SK-N-SH (cell line): ENCODE data around the gene PNKP. TPM values are rescaled to one million over a fixed set of nuclear protein-coding genes. Genes with fewer than 3 reads are reported as not detected.
A peak's percentile ranks its signal among the peaks of the same experiment; 100 is the strongest.

Experiments used
- CTCF ChIA-PET: fragments of 300-600, 350-600 bp; formaldehyde crosslinking; extraction: SDS; loops from one replicate; lab custom pipeline; 2021; lab: Yijun Ruan, JAX
- POLR2A ChIA-PET: fragments of 350-600 bp; sonication (Branson Sonifier 250); formaldehyde crosslinking; extraction: SDS; loops from one replicate; lab custom pipeline; 2020; ENCODE audit warnings: antibody characterized with exemption, inconsistent platforms; lab: Yijun Ruan, JAX
- DNase-seq: peaks from one replicate; pipeline ENCODE4 v3.0.0; 2012
- H2AFZ ChIP-seq: fragments of 200-600 bp; sonication (generic); 2 replicates; pipeline ENCODE4 v1.8.1; 2016; ENCODE audit warnings: antibody characterized with exemption, mild to moderate bottlenecking, low read depth
- H3F3A ChIP-seq: fragments of 200-600 bp; sonication (generic); replicated peaks from 2 replicates; pipeline ENCODE3; 2016; ENCODE audit warnings: antibody characterized with exemption, mild to moderate bottlenecking; ENCODE audit not compliant: insufficient read depth
- H3K27ac ChIP-seq, 2 experiments: fragments of 200-500 bp in 1 of 2; fragments of 200-600 bp in 1 of 2; sonication (Bioruptor generic) in 1 of 2; sonication (generic), shearing (Covaris generic) in 1 of 2; 2 replicates each; pipeline versions ENCODE4 v1.5.1 to v1.6.1; 2014 to 2016; ENCODE audit warnings: low read depth in 2 of 2, inconsistent platforms in 1 of 2, low read length in 1 of 2, mild to moderate bottlenecking in 1 of 2, mixed read lengths in 1 of 2
- H3K27me3 ChIP-seq: fragments of 200-600 bp; sonication (generic), shearing (Covaris generic); 2 replicates; pipeline ENCODE4 v1.6.1; 2016; ENCODE audit warnings: mixed run types; ENCODE audit not compliant: insufficient read depth
- H3K36me3 ChIP-seq, 2 experiments: fragments of 200-500 bp in 1 of 2; fragments of 200-600 bp in 1 of 2; sonication (Bioruptor generic) in 1 of 2; sonication (generic) in 1 of 2; replicated peaks in 1 of 2; 2 replicates each; pipeline versions ENCODE3 to v1.5.1; 2014 to 2016; ENCODE audit warnings: low read length in 1 of 2, mild to moderate bottlenecking in 1 of 2; ENCODE audit not compliant: insufficient read depth in 2 of 2, control insufficient read depth in 1 of 2
- H3K4me1 ChIP-seq, 2 experiments: fragments of 200-500 bp in 1 of 2; fragments of 200-600 bp in 1 of 2; sonication (Bioruptor generic) in 1 of 2; sonication (generic), shearing (Covaris generic) in 1 of 2; 2 replicates each; pipeline versions ENCODE4 v1.5.1 to v1.6.1; 2014 to 2016; ENCODE audit warnings: low read depth in 1 of 2, low read length in 1 of 2, mixed run types in 1 of 2; ENCODE audit not compliant: insufficient read depth in 2 of 2, control insufficient read depth in 1 of 2
- H3K4me2 ChIP-seq: fragments of 200-600 bp; sonication (generic), shearing (Covaris generic); 2 replicates; pipeline ENCODE4 v1.6.1; 2017; ENCODE audit warnings: mixed run types
- H3K4me3 ChIP-seq, 2 experiments: fragments of 200-500 bp in 1 of 2; fragments of 200-600 bp in 1 of 2; sonication (Bioruptor generic) in 1 of 2; sonication (generic), shearing (Covaris generic) in 1 of 2; 2 replicates each; pipeline versions ENCODE4 v1.5.1 to v1.8.1; 2014 to 2016; ENCODE audit warnings: low read depth in 2 of 2, inconsistent platforms in 1 of 2, low read length in 1 of 2, mild to moderate bottlenecking in 1 of 2, mixed read lengths in 1 of 2, moderate library complexity in 1 of 2
- H3K79me2 ChIP-seq: fragments of 200-600 bp; sonication (generic); 2 replicates; pipeline ENCODE4 v1.8.1; 2017; ENCODE audit warnings: mild to moderate bottlenecking; ENCODE audit not compliant: insufficient read depth
- H3K9ac ChIP-seq: fragments of 200-600 bp; sonication (generic); 2 replicates; pipeline ENCODE4 v1.6.1; 2017; ENCODE audit warnings: mixed run types
- H3K9me2 ChIP-seq: fragments of 200-600 bp; sonication (generic); 2 replicates; pipeline ENCODE4 v1.6.1; 2017; ENCODE audit warnings: mixed run types
- H3K9me3 ChIP-seq: fragments of 200-600 bp; sonication (generic); 2 replicates; pipeline ENCODE4 v1.6.1; 2017; ENCODE audit warnings: mixed run types, mild to moderate bottlenecking, moderate library complexity
- H4K20me1 ChIP-seq: fragments of 200-600 bp; sonication (generic); 2 replicates; pipeline ENCODE4 v1.6.1; 2017; ENCODE audit warnings: mild to moderate bottlenecking, mixed run types; ENCODE audit not compliant: insufficient read depth
- EP300 ChIP-seq, 2 experiments: IDR thresholded peaks; 2 replicates each; pipeline versions ENCODE4 v1.4.0 to v1.6.1; 2012; ENCODE audit warnings: borderline replicate concordance in 1 of 2, low read depth in 1 of 2, low read length in 1 of 2
- EZH2phosphoT487 ChIP-seq: fragments of 200-600 bp; sonication (generic); IDR thresholded peaks from 2 replicates; pipeline ENCODE4 v1.6.1; 2017; ENCODE audit warnings: low read depth, mixed run types, mild to moderate bottlenecking, antibody characterized with exemption, moderate library complexity, borderline replicate concordance
- FOXM1 ChIP-seq: IDR thresholded peaks from 2 replicates; pipeline ENCODE4 v1.4.0; 2012; ENCODE audit warnings: low read depth, mild to moderate bottlenecking
- GATA2 ChIP-seq: sonication (generic); formaldehyde crosslinking; IDR thresholded peaks from 2 replicates; pipeline ENCODE4 v1.5.0; 2020; ENCODE audit warnings: mild to moderate bottlenecking, missing genetic modification reagents
- IRF3 ChIP-seq: fragments of 150-350 bp; IDR thresholded peaks from 2 replicates; pipeline ENCODE4 v1.6.1; 2016; ENCODE audit warnings: mild to moderate bottlenecking, low read depth, low read length
- MAX ChIP-seq: IDR thresholded peaks from 2 replicates; pipeline ENCODE4 v1.4.0; 2012; ENCODE audit warnings: low read depth
- MXI1 ChIP-seq: IDR thresholded peaks from 2 replicates; pipeline ENCODE4 v1.6.1; 2012; ENCODE audit warnings: mild to moderate bottlenecking, low read depth, low read length, improper control_type of control experiment
- NRF1 ChIP-seq: IDR thresholded peaks from 2 replicates; pipeline ENCODE4 v1.6.1; 2012; ENCODE audit warnings: low read depth, mild to moderate bottlenecking, low read length
- PBX3 ChIP-seq: IDR thresholded peaks from 2 replicates; pipeline ENCODE4; 2012
- POLR2AphosphoS5 ChIP-seq: IDR thresholded peaks from 2 replicates; pipeline ENCODE4 v1.6.1; 2012; ENCODE audit warnings: low read depth, low read length
- RFX5 ChIP-seq: IDR thresholded peaks from 2 replicates; pipeline ENCODE4 v1.6.1; 2012; ENCODE audit warnings: mild to moderate bottlenecking, improper control_type of control experiment, low read length
- RXRA ChIP-seq: IDR thresholded peaks from 2 replicates; pipeline ENCODE4 v1.4.0; 2012; ENCODE audit warnings: low read depth, mild to moderate bottlenecking, borderline replicate concordance
- TAF1 ChIP-seq: IDR thresholded peaks from 2 replicates; pipeline ENCODE4 v1.6.1; 2012; ENCODE audit warnings: low read depth, mild to moderate bottlenecking, low read length, moderate library complexity, borderline replicate concordance
- USF2 ChIP-seq: fragments of 150-350 bp; IDR thresholded peaks from 2 replicates; pipeline ENCODE4 v1.6.1; 2017; ENCODE audit warnings: antibody characterized with exemption, low read length, low read depth, borderline replicate concordance
- WGBS: methylation state at CpG from one replicate; pipeline ENCODE4 v1.1.6; 2017; ENCODE audit warnings: low lambda C conversion rate; 5-methylcytosine and 5-hydroxymethylcytosine counted together
- polyA plus RNA-seq, 3 experiments: library from polyadenylated mRNA; depleted of rRNA; stranded (reverse); fragments of >200 nt; gene quantifications; 2 replicates each; pipeline ENCODE4 v1.2.3, GENCODE V29; 2012
- TF ChIP-seq, protein P1 (sequence below): IDR thresholded peaks from 2 replicates; pipeline ENCODE4 v1.4.0; 2012; ENCODE audit warnings: low read depth, borderline replicate concordance

The PNKP gene
- polyA plus RNA-seq, 1 of the 3 experiments (the other 2 are of a cell fraction): 52.0 TPM

- no peak overlapping the region for H2AFZ ChIP-seq
- no peaks in the 10 kb centered on the region for H3K27me3 ChIP-seq
- no peaks in the 10 kb centered on the region for H4K20me1 ChIP-seq
- peak overlapping the region; percentile 48 for H3K9ac ChIP-seq
- TF ChIP-seq EZH2phosphoT487: no peak
- TF ChIP-seq PBX3: no peak
- TF ChIP-seq, protein P1, sequence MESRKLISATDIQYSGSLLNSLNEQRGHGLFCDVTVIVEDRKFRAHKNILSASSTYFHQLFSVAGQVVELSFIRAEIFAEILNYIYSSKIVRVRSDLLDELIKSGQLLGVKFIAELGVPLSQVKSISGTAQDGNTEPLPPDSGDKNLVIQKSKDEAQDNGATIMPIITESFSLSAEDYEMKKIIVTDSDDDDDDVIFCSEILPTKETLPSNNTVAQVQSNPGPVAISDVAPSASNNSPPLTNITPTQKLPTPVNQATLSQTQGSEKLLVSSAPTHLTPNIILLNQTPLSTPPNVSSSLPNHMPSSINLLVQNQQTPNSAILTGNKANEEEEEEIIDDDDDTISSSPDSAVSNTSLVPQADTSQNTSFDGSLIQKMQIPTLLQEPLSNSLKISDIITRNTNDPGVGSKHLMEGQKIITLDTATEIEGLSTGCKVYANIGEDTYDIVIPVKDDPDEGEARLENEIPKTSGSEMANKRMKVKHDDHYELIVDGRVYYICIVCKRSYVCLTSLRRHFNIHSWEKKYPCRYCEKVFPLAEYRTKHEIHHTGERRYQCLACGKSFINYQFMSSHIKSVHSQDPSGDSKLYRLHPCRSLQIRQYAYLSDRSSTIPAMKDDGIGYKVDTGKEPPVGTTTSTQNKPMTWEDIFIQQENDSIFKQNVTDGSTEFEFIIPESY: no peak
- TF ChIP-seq EP300 (IDR thresholded peaks at IDR 0.05; ENCODE audit: borderline replicate concordance in 1 of 2, low read depth in 1 of 2, low read length in 1 of 2): no peak
- no peak for TF ChIP-seq MXI1
- no peak for TF ChIP-seq TAF1
- TF ChIP-seq GATA2: peak; percentile 29; the same call in 1 of the 2 replicates
- TF ChIP-seq RFX5: 0 out of 2 replicates have a peak, but pooled peaks have one; percentile 7
- no peak for TF ChIP-seq FOXM1
- TF ChIP-seq POLR2AphosphoS5: no peak
- peaks cover 21% of the 10 kb centered on the region for H3F3A ChIP-seq
- WGBS: 77% methylated on average over 7 of the region's 15 CpGs
- H3K9me2 ChIP-seq: no peaks in the 10 kb centered on the region
- ChIA-PET CTCF (no interaction called here), POLR2A (interaction anchor here (1.7 kb wide), 1 partner anchor 57 kb away, joined by 6 read pairs; the partner anchor contains the start of gene FUZ)
- no peak for DNase-seq
- H3K9me3 ChIP-seq: no peaks in the 10 kb centered on the region
- H3K36me3 ChIP-seq: peaks cover 6 to 23% of the 10 kb centered on the region in 2 experiments
- H3K4me1 ChIP-seq: peaks cover 27 to 47% of the 10 kb centered on the region in 2 experiments
- peak overlapping the region; percentile 85 for H3K4me2 ChIP-seq
- peak overlapping the region; percentile 53 to 63 for H3K4me3 ChIP-seq
- peak overlapping the region; percentile 67 to 98 for H3K27ac ChIP-seq
- peaks cover 47% of the 10 kb centered on the region for H3K79me2 ChIP-seq
Observed at GRCh38 chr19:49870309-49870901, 3.0 kb upstream of the PNKP start.

DNA sequence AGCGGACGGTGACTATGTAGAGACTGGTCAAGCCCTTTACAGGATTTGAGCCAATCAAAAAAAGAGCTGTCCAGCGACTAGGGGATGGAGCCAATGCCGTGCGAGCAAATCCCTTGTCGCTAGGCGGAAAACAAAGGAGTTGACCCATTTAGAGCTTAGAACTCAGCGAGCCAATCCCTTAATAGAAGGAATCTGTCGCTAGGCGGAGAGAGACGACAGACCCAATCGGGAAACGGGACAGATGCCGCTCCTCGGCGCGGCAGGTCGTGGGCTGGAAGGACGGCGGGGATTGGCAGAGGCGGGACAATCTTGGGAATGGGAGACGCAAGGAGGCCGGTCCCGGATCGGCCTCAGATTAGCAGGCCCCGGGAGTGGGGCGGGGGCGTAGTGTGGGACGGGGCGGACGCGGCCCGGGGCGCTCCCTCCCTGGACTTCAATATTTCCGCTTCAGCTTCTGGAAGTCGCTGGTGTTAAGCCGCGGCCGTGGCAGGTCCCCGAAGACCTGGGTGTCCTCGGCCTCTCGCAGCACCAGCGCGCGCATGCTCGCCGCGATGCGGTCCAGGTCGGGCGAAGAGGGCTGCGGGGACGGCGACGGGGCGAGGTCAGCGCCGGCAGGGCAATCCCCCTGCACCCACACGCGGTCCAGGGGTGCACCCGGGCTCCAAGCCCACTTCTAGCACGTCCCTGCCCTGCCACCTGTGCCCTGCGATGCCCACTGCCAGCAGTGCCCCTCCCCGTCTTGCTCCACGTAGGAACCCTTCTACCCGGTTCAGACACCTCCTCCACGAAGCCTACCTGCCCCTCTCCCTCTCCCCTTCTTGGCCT, 2.3 kb upstream of the PNKP start:
- Histone ChIP-seq H3K9me2 (no peaks in the 10 kb centered on the region), H3K36me3 (peaks cover 9 to 28% of the 10 kb centered on the region in 2 experiments), H3K27ac (peak overlapping the region; percentile 96 to 98), H3K4me2 (peak overlapping the region; percentile 85), H2AFZ (no peak overlapping the region), H3K4me3 (peak overlapping the region; percentile 53 to 63), H3K4me1 (peaks cover 33 to 45% of the 10 kb centered on the region in 2 experiments; a peak in 3 of 4 replicates), H3K9ac (peak overlapping the region; percentile 48), H3K79me2 (peaks cover 47% of the 10 kb centered on the region), H4K20me1 (peaks cover 5% of the 10 kb centered on the region), H3F3A (peaks cover 21% of the 10 kb centered on the region), H3K27me3 (no peaks in the 10 kb centered on the region), H3K9me3 (no peaks in the 10 kb centered on the region)
- 1% methylated on average over 28 of the region's 67 CpGs for WGBS
- CTCF ChIA-PET: interaction anchor here (0.9 to 1.3 kb wide), 2 partner anchors 60 to 198 kb away, joined by 3 to 4 read pairs; no protein-coding TSS in a partner anchor
- POLR2A ChIA-PET: interaction anchor here (0.8 to 3.5 kb wide), 7 partner anchors 8 to 60 kb away, joined by 3 to 22 read pairs (median 6); partner anchors contain the start of genes AKT1S1, ATF5, FUZ and NUP62
- DNase-seq: peak; percentile 90
- peak; percentile 71 for TF ChIP-seq POLR2AphosphoS5
- no peak for TF ChIP-seq RXRA
- peak; percentile 67; the same call in 1 of the 2 replicates for TF ChIP-seq MAX
- no peak for TF ChIP-seq USF2
- TF ChIP-seq PBX3: peak; percentile 66
- TF ChIP-seq RFX5: peak; percentile 100
- TF ChIP-seq NRF1: peak; percentile 71
- peak; percentile 46; the same call in 1 of the 2 replicates for TF ChIP-seq MXI1
- TF ChIP-seq IRF3: peak; percentile 64
